EH (cell line): ENCODE data around the gene TAS2R50.
A peak's percentile ranks its signal among the peaks of the same experiment; 100 is the strongest.

ENCODE experiments used
- DNase-seq: peaks from one replicate; pipeline ENCODE4 v3.0.0-alpha.2; 2015; ENCODE audit warnings: low read depth

TAS2R50 gene

DNA sequence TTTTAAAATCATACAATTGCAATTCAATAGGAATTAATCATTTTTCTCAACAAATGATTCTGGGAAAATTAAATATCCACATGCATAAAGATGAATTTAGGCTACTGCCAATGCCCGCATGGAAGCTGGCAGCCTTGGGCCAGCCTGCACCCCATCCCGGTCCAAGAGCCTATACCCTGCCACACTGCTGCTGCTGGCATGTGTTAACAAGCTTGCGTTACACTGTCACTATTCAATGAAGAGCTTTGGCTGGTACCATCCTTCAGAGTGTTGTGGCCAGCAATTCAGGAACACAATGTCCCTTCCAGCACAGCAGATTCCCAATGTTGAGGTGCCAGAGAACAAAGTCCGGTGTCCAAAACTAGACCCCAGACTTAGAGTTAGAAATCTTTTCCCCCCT is 34.1 kb downstream of the TAS2R50 start:
- no peak for DNase-seq

DNA sequence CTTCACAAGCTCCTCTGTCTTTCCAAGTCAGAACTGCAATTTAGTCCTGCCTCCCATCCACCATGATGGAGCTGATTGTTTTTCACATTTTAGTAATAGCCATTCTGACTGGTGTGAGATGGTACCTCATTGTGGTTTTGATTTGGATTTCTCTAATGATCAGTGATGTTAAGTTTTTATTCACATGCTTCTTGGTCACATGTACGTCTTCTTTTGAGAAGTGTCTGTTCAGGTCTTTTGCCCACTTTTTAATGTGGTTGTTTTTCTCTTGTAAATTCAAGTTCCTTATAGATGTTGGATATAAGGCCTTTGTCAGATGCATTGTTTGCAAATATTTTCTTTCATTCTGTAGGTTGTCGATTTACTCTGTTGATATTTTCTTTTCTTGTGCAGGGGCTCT is 43.5 kb downstream of the TAS2R50 start:
- DNase-seq = no peak

DNA sequence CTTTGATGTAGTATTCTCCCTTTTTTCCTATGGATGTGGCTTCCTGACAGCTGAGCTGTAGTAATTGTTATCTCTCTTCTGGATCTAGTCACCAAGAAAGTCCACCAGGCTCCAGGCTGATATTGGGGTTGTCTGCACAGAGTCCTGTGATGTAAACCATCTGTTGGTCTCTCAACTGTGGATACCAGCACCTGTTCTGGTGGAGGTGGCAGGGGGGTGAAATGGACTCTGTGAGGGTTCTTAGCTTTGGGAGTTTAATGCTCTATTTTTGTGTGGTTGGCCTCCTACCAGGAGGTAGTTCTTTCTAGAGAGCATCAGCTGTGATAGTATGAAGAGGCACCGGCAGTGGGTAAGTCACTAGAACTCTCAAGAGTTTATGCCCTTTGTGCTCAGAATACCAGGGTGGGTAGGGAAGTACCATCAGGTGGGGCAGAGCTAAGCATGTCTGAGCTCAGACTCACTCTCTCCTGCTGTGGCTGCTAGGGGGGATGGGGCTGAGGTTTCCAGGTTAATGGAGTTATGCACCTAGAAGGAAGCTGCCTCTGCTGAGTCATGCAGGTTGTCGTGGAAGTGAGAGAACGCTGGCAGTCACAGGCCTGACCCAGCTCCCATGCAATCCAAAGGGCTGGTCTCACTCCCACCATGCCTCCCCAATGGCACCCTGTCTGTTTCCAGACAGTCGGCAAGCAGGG is 44.6 kb downstream of the TAS2R50 start:
- DNase-seq = no peak

DNA sequence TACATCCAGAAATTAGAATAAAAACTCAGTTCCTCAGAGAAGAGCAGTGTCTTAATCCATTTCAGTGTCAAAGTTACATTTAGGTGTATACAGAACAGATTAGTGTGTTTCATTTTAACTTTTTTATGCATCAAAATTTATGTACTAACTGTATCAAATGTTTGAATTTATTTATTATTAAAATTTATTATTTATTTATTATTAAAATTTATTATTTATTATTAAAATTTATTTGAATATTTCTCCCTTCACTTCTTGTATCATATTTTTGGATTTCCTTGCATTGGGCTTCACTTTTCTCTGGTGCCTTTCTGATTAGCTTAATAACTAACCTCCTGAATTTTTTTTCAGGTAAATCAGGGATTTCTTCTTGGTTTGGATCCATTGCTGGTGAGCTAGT is 45.3 kb downstream of the TAS2R50 start:
- DNase-seq = no peak

DNA sequence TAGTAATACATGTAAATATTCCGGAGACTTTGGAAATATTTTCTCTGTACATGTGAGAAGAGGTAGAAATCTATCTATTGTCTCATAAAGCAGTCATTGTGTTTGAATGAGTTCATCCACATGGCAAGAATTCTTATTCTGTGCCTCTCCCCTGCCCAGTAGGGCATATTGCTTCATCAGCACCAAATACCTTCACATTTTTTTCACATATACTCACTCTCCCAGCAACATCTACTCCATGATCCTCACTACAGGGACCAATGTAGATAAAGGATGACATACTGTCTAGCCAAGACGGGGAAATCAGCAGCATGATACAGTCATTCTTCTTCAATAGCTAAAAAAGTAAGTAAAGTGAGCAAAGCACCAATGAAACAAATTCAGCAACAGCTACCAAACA is 46.3 kb downstream of the TAS2R50 start:
- DNase-seq = peak; percentile 80

DNA sequence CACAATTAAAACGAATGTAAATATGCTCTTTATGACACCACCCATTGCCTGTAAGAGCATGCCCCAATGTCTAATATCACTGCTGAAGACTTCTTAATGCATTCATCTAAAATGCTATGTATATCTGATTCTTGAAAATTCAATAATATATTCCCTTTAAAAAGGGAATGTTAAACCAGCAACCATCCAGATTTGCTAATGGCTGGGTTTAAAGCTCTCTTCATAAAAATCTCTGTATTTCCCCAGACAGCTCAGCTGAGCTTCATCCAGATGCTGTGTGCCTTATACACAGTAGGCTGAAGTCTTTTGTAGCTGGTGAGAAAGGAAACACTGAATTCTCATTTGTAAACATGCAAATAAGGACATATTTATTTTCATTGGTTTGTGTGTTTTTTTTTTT is 47.5 kb downstream of the TAS2R50 start, which contains the start of gene TAS2R14:
TAS2R14 (minus strand) TSS at position 101 of the 400 bp plus-strand sequence; CDS start at position 45, 56 bp downstream.
- no peak for DNase-seq

DNA sequence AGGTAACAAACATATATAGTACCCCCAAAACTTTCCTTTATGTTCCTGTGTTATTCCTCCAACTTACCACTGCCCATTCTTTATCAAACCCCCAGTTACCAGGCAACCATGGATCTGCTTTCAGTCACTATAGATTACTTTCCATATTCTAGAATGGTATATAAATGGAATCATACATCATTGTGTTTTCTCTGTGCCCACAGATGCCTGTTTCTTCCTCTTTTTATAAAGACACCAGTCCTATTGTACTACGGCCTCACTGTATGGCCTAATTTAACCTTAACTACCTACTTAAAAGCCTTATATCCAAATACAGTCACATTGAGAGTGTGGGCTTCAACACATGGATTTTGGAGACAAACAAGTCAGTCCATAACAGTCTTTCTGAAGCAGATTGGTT is 50.2 kb downstream of the TAS2R50 start:
- no peak for DNase-seq
